K562 (cell line): ENCODE measurements around the gene GHDC.
"Not testable (repeated sequence)": the region's sequence is repeated elsewhere in the genome, so short reads cannot be mapped to it uniquely, and the experiment has no call there.

Source experiments
- SNAPC5 ChIP-seq: fragments of 250-450 bp; sonication (Bioruptor Pico); IDR thresholded peaks from 2 replicates; pipeline ENCODE4 v1.8.0; 2021; ENCODE audit warnings: moderate library complexity, mild to moderate bottlenecking, inconsistent platforms
- ZNF12 ChIP-seq: sonication (generic); formaldehyde crosslinking; IDR thresholded peaks from 2 replicates; pipeline ENCODE4 v1.4.0; 2020; ENCODE audit warnings: mild to moderate bottlenecking, missing genetic modification reagents

GRCh38 chr17:42219280-42219679 lies 25.0 kb upstream of the GHDC start:
- TF ChIP-seq SNAPC5 (CRISPR knock-in tag); ZNF12: not testable (repeated sequence)
